EL (cell line): ENCODE data around the gene MRPS24.

Experiments used
- DNase-seq: peaks from one replicate; pipeline ENCODE4 v3.0.0-alpha.2; 2016

MRPS24 gene

DNA sequence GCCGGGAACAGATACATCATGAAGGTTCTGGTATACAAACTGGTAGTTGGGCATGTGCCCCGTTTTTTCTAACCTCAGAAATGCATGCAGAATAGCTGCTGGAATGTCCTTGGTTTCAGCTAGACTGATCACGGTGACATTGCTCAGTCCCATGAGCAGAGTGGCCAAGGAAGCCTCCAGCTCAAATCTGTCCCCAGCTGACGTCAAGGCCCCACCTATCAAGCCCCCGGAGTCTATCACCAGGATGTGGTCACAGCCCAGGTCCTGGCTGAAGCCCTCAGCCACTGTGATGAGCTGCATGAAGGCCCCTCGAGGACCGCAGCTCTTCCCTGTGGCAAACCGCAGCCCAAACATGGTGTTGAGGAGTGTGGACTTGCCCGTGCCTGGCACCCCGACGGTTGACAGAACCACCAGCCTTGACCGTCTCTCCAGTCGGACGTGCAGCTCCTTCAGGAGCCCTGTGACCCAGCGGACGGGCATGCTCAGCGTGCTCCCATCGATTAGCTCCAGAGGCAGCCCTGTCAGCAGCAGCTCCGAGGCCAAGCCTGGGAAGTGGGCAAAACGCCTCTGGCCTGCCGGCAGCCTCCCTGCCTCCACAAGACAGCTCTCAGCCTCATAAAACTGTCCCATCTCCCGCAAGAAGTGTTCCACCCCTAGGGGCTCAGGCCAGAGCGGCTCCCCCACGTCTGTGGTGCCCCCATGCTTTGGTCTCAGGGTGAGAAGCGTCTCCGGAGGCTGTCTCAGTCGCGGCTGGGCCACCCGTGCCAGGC is 7.8 kb upstream of the MRPS24 start:
- no peak for DNase-seq

DNA sequence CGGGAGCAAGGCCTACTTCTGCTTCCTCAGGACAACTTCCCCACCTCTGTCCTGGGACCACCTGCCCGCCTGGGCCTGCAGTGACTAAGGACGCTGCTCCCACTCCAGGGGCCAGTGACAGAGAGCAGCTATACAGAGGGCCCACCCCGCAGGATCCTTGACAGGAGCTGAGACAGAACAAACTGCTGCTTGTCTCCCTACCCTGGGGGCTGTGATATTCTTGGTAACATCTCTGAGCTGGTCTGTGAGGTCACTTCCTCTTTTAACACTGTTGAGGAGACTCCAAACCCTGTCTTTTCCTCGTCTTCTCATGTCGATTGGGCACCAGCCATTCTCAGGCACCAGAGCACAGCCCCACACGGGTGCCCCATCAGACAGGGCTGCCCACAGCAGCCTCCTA is 6.9 kb upstream of the MRPS24 start:
- no peak for DNase-seq

DNA sequence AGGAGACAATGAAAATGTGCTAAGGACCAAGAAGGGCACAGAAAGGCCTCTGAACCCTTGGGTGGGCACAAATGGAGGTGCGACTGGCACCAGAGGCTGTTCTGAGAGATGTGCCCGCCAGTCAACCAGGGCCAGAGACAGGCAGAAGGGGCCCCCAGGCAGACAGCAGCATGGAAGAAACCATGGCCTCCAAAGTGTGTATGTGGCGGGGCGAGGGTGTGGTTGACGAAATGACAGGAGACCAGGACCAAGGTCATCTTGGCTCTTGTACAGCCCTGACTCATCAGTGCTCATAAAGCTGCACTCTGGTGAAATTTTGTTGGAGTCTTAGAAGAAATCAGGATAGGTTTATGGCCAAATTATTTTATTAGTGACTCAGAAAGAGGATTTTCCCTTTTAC is 4.0 kb upstream of the MRPS24 start:
- peak; percentile 89 for DNase-seq

DNA sequence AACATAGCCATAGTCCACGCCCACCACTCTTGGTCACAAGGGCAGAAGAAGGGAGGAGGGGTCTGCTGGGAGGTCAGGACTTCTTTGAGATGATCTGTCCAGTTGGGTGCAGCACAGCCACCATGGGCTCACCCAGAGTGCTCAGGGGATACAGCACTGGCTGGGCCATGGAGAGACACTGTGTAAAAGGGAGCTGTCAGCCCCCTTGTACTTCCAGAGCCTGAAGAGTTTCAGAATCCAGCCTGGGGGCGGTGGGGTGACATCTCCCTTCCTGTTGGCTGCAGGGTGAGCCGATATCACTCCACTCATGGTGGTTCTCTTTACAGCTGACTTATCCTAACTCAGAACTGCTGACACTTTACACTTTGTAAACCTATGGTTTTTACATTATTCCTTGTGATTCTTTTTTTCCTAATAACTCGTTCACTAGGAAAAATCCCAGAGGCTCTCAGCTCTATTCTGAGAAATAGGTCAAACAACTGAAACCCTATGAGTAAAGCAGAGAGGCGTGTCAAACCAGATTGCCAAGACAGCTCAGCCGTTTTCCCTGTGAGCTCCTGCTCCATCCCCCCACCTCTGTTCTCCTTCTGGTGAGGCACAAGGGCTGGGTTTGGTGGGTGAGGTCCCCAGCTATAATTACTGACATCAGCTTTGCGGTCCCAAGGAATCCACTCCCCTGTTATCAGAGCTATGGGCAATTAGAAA is 3.2 kb upstream of the MRPS24 start:
- DNase-seq = peak; percentile 90

DNA sequence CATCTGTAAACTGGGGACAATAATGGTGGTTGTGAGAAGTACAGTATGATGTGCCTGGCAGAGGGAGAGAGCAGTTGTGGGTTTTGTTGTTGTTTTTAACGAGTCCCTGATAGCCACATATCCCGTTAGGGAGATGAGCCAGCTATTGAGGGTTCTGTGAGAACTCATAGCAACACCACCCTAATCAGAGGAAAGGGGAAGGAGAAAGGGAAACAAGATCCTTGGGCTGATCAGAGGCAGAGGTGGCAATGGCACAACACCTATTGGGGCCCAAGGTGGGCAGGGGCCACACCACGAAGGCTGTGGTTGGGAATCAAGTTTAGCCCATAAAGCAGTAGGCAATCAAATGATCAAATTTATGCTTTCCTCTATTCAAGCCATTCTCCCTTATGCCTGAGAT is 1.7 kb upstream of the MRPS24 start:
- DNase-seq = no peak

DNA sequence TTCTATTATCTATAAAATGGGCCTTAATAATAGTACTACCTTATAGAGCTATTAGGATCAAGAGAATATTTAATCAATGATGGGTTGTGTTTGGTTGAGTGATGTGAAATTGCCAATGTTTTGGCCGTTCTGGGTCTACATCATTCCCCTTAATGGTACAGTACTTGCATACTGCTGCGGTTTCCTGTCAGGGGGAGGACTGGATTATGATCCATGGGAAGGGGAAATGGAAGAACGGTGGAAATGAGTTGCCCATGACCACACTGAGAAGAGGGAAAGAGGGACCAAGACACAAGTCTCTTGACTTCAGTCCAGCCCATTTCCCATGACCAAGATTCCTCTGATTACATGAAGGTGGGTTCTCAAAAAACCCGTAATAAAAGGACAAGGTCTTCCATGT is 999 bp upstream of the MRPS24 start:
- peak; percentile 32 for DNase-seq

DNA sequence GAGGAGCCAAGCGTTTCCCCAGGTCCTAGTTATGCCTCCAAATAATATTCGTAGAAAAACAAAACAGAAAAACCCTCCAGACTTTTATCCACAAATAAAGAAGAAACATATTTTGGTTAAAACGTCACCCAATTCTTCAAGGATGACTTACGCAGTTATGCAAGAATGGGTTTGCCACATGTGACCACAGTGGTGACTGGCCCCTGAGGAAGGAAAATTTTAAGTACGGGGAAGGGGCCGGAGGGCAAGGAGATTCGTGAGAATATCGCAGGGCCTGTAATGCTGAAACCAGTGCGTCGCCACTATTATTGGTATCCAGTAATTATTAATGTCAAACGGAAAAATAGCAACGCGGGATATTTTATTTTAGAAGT is 537 bp upstream of the MRPS24 start:
- DNase-seq = peak; percentile 98

DNA sequence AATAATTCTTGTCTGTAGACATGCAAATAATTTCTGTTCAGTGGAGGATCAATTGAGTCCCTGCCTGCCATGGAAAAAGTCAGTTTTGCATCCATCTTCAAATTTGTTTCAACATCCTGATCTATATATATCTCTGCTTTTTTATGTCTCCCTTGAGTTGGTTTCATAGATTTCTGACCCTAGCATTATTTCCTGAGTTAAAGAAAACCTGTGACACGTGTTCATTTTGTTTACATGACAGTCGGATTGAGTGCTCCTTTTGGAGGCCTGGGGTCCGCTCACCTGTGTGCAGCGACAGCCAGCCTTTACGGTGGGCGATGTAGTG is 674 bp downstream of the MRPS24 start:
- no peak for DNase-seq

DNA sequence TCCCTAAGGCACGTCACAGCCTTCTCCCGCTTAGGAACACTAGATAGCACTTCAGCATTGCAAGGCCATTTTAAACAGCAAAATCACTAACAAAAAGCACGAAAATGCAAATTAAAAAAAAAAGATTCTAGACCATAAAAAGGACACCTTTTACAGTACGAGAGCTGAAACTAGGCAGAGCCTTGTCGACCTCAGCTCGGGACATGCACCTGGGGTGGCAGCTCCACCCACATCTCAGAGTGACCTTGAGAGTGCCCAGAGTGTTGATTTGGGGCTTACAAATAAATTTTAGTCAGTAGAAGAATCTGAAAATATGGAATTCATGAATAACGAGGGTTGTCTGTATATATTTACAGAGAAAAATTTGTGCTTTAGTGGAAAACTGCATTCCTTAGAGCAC is 1.1 kb downstream of the MRPS24 start:
- DNase-seq = no peak

DNA sequence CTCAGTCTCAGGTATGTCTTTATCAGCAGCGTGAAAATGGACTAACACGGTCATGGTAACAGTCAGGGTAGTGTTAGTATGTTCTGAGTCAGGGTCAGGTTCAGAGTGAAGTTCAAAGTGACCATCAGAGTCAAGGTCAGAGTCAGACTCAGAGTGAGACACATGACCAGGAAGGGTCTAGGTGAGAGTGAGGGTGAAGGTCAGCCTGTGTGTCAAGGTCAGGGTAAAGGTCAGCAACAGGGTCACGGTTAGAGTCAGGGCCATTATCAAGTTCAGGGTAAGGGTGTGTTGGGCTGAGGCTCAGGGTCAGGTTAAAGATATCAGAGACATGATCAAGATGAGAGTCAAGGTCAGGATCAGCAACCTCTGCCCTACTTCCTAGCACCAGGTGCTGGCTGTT is 4.0 kb downstream of the MRPS24 start:
- no peak for DNase-seq

DNA sequence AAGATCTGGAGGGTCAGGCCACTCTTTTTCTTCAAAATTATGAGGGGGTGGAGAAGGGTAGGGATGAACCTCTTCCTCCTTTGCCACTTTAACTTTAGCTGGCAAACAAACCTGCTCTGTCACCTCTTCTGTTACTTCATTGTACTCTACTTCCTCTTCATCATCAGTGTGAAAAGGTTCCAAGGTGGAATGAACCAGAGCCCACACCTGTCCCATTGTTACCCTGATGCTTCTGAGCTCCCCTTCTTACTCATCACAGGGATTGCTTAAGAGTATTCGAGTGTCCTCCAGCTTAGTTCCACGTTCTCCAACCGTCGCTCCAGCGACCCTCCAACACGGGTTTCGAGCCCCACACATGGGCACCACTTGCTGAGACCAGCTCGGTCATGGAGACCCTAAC is 5.2 kb downstream of the MRPS24 start:
- no peak for DNase-seq

DNA sequence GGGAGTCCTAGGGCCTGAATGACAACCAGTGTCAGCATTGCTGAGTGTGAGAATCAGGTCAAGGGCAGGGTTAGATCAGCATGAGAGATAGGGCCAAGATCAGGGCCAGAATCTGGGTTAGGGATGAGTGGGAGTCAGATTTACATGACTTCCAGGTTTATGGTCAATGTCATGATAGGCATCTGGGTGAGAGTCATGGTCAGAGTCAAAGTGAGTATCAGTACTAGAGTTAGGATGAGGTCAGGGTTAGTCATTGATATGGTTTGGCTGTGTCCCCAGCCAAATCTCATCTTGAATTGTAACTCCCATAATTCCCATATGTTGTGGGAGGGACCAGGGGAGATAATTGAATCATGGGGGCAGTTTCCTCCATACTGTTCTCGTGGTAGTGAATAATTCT is 12.3 kb downstream of the MRPS24 start:
- peak; percentile 58 for DNase-seq

DNA sequence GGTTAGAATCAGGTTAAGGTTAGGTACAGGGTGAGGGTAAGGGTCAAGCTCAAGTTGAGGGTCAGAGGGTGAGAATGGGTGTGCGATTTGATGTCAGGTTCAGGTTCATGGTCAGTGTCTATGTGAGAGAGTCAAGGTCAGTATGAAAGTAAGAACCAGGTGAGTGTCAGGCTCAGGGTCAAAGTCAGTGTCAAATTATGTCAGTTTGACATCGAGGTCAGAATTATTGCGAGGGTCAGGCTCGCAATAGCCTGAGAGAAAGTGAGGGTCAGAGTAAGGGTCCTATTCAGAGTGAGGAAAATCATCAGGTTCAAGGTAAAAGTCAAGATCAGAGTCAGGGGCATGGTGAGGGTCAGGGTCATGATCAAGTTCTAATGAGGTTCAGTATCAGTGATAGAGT is 13.0 kb downstream of the MRPS24 start:
- DNase-seq = no peak

DNA sequence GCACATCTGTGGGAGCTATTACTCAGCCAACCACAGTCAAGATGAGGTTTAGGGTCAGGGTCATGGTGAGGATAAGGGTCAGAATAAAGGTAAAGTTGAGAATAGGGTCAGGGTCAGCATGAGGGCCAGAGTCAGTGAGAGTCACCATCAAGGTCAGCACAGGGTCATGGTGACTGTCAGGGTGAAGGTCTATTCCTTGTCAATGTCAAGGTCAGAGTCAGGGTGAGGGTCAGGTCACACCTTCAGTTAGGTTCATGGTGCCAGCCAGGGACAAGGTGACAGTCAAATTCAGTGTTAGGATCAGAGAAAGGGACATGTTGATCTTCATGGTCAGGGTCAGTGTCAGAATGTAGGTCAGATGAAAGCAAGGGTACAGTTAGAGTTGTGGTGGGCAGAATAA is 14.1 kb downstream of the MRPS24 start:
- no peak for DNase-seq

DNA sequence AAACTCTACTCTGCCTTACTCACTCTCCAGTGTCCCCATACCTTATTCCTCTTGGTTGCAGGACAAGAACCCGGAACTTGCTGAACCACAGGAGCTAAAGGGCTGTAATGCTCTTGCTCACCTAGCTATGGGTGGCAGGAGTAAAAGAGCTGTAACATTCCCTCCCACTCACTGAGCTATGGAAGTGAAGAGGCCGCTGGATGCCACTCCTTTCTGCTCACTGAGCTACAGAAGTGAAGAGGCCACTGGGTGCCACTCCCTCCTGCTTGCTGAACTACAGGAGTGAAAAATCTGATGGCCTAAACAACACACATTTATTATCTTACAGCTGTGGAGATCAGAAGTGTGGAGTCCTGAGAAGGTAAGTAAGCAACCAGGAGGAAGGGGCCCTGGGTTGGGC is 17.5 kb downstream of the MRPS24 start:
- no peak for DNase-seq

DNA sequence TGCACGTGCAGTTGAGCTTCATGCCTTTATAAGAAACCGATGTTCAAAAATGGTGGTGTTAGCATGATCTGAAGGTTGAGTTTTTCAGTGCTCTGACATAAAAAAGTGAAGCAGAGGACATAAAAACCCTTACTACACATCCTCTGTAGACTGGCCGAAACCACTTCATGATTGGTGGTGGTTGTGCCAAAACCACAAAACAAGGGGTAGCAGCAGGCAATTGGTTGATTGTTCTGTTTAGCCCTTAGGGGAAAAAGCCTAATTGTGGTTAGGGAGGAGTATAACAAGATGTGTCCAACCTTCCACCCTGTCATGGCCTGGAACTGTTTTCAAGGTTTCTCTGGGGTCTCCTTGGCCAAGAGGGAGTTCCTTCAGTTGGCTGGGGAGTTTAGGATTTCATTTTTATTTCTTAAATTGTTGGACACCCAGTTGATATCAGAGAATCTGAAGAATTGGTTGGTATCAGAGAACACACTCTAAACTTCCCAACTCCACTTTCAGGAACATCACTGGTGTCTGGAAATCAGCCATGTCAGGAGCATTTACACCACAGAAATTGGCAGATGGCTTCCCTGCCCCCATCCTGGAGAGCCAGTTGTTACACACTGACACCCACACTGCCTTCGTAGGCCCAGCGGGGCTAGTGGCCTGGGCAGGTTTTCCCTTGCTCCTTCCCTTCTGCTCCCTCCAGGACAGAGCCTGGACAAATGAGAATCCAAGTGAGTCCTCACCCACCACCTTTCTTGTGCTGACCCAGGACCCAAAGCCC is 18.8 kb downstream of the MRPS24 start:
- peak; percentile 46 for DNase-seq

DNA sequence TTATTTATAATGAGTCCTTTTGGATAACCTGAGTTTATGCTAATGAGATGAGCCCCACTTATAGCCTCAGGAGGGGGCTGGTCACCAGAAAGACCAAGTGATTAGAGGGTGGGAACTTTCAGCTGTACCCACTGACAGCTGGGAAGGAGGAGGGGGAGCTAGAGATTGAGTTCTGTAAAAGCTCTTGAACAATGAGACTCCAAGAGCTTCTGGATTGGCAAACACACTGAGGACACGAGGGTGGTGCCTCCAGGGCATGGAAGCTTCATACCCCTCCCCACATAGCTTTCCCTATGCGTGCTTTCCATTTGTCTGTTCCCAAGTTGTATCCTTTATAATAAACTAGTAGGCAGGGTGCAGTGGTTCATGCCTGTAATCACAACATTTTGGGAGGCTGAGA is 20.3 kb downstream of the MRPS24 start:
- DNase-seq = no peak

DNA sequence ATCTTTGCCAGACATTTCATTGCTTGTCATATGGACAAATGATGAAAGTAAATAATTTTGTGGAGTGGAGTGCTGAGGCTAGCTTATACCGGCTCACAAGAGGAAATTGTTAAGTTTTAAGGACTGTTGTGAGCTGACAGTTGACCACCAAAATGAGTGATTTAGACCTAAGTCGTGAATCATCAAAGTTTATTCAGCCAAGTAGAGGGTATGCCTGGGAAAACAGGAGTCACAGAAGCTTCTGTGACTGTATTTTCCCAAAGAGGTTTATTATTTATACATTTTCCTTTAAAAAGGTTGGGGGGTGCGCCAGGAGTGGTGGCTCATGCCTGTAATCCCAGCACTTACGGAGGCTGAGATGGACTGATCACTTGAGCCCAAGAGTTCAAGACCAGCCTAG is 21.8 kb downstream of the MRPS24 start:
- peak; percentile 38 for DNase-seq

DNA sequence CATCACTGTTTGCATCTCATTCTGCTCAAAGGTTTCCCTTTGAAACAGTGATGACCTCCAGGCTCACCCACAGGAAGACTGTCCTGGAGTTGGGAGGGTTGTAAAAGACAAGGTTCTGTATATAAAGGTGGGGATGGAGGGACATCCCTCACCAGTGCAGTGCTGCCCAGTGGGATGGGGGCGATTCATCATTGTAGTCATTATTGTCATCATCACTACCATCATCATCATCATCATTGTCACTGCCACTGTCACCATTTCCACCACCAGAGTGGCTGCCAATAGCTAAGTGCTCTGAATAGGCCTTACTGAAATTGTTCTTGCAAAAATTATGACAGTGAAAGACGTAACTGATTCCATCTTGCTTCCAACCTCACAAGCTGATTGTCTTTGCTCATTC is 24.7 kb downstream of the MRPS24 start:
- no peak for DNase-seq

DNA sequence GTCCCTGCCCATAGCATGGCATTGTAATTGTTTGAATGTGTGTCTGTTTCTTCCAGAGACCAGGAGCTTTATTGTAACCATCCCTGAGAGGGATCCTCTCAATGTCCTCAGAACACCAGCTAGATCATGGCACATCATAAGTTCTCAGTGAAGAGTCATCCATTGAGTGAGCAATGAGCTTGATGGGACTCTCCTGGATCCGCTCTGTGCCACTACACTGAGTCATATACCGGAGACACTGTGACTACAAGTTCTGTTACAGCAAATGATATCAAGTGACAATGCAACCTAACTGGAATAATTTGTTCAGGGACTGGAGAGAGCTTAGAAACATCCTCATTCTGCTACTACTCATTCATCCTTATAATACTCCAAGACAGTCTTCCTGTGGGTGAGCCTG is 25.1 kb downstream of the MRPS24 start:
- no peak for DNase-seq

DNA sequence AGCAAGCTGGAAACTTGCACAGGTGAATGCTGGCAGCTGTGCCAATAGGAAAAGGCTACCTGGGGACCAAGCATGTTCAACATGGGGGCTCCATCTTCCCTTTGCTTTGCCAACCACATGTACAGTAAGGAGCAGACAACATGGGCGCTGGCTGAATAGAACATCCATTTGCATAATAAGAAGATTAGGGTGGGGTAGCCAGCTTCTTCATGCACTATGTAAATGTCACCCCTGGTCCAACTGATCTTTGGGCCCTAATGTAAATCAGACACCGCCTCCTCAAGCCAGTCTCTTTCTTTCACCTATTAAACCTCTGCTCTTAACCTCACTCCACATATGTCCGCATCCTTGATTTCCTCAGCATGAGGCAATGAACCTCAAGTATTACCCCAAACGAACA is 26.0 kb downstream of the MRPS24 start:
- DNase-seq = no peak

DNA sequence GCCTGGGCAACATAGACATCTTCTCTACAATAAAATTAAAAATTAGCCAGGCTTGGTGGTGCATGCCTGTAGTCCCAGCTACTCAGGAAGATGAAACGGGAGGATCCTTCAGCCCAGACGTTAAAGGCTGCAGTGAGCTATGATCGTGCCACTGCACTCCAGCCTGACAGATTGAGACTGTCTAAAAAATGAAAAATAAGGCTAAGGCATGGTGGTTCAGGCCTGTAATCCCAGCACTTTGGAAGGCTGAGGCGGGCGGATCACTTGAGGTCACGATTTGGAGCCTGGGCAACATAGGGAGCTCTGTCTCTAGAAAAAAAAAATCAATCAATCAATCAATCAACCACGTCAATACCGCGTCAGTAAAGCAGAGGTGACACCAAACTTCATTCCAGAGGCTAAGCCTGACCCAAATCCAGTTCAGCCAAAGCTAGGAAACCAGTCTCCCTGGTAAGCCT is 31.1 kb downstream of the MRPS24 start:
- no peak for DNase-seq

DNA sequence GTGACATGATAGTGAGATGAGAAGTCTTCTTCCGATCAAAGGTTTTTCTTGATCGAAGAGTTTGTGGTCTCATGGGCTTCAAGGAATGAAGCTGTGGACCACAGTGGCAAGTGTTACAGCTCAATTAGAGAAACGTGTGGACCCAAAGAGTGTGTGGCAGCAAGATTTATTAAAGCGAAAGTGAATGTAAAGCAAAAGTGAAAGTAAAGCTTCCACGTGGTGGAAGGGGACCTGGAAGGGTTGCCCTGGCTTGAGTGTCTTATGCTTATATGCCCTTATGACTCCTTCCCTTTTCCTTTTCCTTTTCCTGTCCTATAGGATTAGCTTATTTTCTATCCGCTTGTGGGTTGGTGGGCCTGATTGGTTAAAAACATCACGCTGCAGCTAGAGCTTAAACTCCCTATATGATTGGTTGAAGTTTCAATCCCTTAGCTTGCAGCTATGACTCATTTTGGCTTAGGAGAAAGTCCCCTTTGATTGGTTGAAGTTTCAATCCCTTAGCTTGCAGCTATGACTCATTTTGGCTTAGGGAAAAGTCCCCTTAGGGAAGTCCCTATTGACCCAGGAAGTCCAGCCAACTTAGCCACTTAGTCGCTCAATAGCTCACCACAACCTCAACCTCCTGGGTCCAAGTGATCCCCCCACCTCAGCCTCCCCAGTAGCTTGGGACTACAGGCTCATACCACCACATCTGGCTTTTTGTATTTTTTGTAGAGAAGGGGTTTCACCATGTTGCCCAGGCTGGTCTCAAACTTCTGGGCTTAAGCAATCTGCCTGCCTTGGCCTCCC is 34.7 kb downstream of the MRPS24 start:
- peak; percentile 49 for DNase-seq
